Adrenal gland (tissue), 12 donors: ENCODE data around the gene SERPINB3. TPM values are rescaled to one million over a fixed set of nuclear protein-coding genes. Genes with fewer than 3 reads are reported as not detected.
"Not testable (repeated sequence)": the region's sequence is repeated elsewhere in the genome, so short reads cannot be mapped to it uniquely, and the experiment has no call there.

Source experiments
- DNase-seq, 7 donors: peaks; one replicate each; pipeline ENCODE4 v3.0.0-alpha.2; 2019 to 2020
- H3K27ac ChIP-seq, 5 donors: fragments of 200-600 bp; sonication (generic) in 4 of 5; 1 replicate in 3 of 5; 2 replicates in 2 of 5; pipeline versions ENCODE4 v1.5.1 to v1.8.0; 2016 to 2020; ENCODE audit warnings: mild to moderate bottlenecking in 1 of 5
- H3K27me3 ChIP-seq: fragments of 200-600 bp; 2 replicates; pipeline ENCODE4 v1.8.0; 2021
- H3K36me3 ChIP-seq, 2 donors: fragments of 200-600 bp; replicated peaks in 1 of 2; 1 replicate in 1 of 2; 2 replicates in 1 of 2; pipeline versions ENCODE4 v1.5.1 to v1.8.0; 2018 to 2022
- H3K4me1 ChIP-seq, 2 donors: fragments of 200-600 bp; replicated peaks in 1 of 2; 1 replicate in 1 of 2; 2 replicates in 1 of 2; pipeline versions ENCODE4 v1.5.1 to v1.8.0; 2018 to 2021
- H3K4me3 ChIP-seq, 4 donors: fragments of 200-600 bp; sonication (generic) in 3 of 4; one replicate each; pipeline ENCODE4 v1.5.1; 2016 to 2018
- H3K9me3 ChIP-seq, 3 donors: fragments of 200-600 bp; sonication (generic) in 1 of 3; replicated peaks in 1 of 3; 1 replicate in 2 of 3; 2 replicates in 1 of 3; pipeline versions ENCODE4 v1.5.1 to v1.8.0; 2016 to 2021
- CTCF ChIP-seq, 6 experiments: fragments of 450-650 bp in 4 of 6; fragments of 200-600 bp in 2 of 6; sonication (generic) in 1 of 6; IDR thresholded peaks; 1 replicate in 5 of 6; 2 replicates in 1 of 6; pipeline versions ENCODE4 v1.5.1 to v1.8.0; 2016 to 2021; ENCODE audit warnings: antibody characterized with exemption in 6 of 6, mild to moderate bottlenecking in 2 of 6, moderate library complexity in 1 of 6
- POLR2A ChIP-seq, 2 donors: fragments of 450-650 bp; IDR thresholded peaks; one replicate each; pipeline ENCODE4 v1.6.1; 2017; ENCODE audit warnings: antibody characterized with exemption in 2 of 2, mild to moderate bottlenecking in 2 of 2, moderate library complexity in 1 of 2
- WGBS, 4 donors: extraction: QIAGEN DNeasy Blood & Tissue Kit in 2 of 4; methylation state at CpG; one replicate each; pipeline versions ENCODE4 v1.1.5 to v1.1.7; 2013 to 2017; 5-methylcytosine and 5-hydroxymethylcytosine counted together
- intact Hi-C, 2 donors: fragments of 100-400 bp; cut with DNase I; formaldehyde crosslinking; loops; one replicate each; pipeline versions ENCODE4 v1.14.1 to v1.15.0; 2022 to 2023
- polyA plus RNA-seq, 3 donors: library from polyadenylated mRNA; stranded (reverse); fragments of 200-250 nt in 2 of 3; fragments of 350-450 nt in 1 of 3; fragmentation: Illumina TruSeq in 1 of 3; extraction: RNeasy Lipid Tissue Mini Kit (QIAGEN cat#74804) in 1 of 3; gene quantifications; one replicate each; pipeline ENCODE4 v1.2.3, GENCODE V29; 2013 to 2014
- total RNA-seq, 9 donors: library from RNA; depleted of rRNA in 4 of 9; stranded (reverse); fragments of >200 nt in 4 of 9; fragments of 120-200 nt in 1 of 9; fragmentation: NEBNext Ultra II Directional in 1 of 9; extraction: Animal tissue kit (Norgen Biotek cat#: 25700) in 1 of 9; gene quantifications; one replicate each; pipeline versions ENCODE4 v1.1.0 to v1.2.4, GENCODE V29; 2013 to 2023
- donor health status: healthy with polysubstance abuse.
- donor health status: Bipolar disorder and iron deficiency.
- donor health status: DM: yes; HTN: yes; CAD: no.
- donor health status: DM: no; HTN: no; CAD: no.
- donor health status: DM: no; HTN: no; CAD: no.
- donor health status: DM: yes; HTN: yes; CAD: no.

Gene SERPINB3
- total and polyA plus RNA-seq, 12 donors = 0.34 TPM; not detected in 11

- TF ChIP-seq POLR2A (IDR thresholded peaks at IDR 0.05) = no peak
- TF ChIP-seq CTCF (IDR thresholded peaks at IDR 0.05) = no peak
- 24 to 34% (median 26%) methylated on average over 5 of the region's 5 CpGs for WGBS, 4 donors
- Histone ChIP-seq H3K4me1 (no peaks in the 10 kb centered on the region), H3K4me3 (no peak overlapping the region), H3K9me3 (no peaks in the 10 kb centered on the region), H3K36me3 (no peaks in the 10 kb centered on the region), H3K27ac (no peak overlapping the region), H3K27me3 (no peaks in the 10 kb centered on the region)
- intact Hi-C loops = no loop called here
- DNase-seq = no peak
These were observed 15.0 kb upstream of the SERPINB3 start for GRCh38 chr18:63676526-63677323.

DNA sequence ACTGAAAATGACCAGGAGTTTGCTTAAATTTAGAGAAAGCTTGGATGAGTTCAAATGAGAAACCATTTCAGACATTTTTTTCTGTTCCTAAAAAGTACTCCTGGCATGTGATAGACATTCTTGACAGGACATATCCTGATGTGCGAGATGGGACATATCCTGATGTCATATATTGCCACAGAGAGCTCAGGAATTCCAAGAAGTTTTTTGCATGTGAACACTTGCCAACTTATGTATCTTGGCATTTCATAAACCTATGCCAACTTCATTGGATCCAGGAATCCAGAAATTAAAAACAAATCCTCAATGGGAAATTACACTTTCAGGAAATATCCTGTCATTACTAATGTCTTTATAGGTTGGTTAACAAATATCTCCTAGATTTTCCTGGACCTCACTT, 2.9 kb upstream of the SERPINB3 start:
- no peak overlapping the region for H3K27ac ChIP-seq
- no peaks in the 10 kb centered on the region for H3K9me3 ChIP-seq
- intact Hi-C loops = no loop called here
- no peaks in the 10 kb centered on the region for H3K27me3 ChIP-seq
- no peak for DNase-seq
- TF ChIP-seq POLR2A (IDR thresholded peaks at IDR 0.05) = no peak
- no peaks in the 10 kb centered on the region for H3K36me3 ChIP-seq
- H3K4me3 ChIP-seq = no peak overlapping the region
- 73 to 96% (median 79%) methylated on average over 1 of the region's 1 CpG for WGBS, 4 donors
- no peaks in the 10 kb centered on the region for H3K4me1 ChIP-seq

GRCh38 chr18:63658920-63659319, 2.8 kb downstream of the SERPINB3 start:
- DNase-seq, H3K9me3 ChIP-seq, H3K27ac ChIP-seq, H3K4me1 ChIP-seq, H3K36me3 ChIP-seq, H3K4me3 ChIP-seq, H3K27me3 ChIP-seq, intact Hi-C loops: not testable (repeated sequence)
- 72 to 87% (median 80%) methylated on average over 4 of the region's 4 CpGs for WGBS, 4 donors

DNA sequence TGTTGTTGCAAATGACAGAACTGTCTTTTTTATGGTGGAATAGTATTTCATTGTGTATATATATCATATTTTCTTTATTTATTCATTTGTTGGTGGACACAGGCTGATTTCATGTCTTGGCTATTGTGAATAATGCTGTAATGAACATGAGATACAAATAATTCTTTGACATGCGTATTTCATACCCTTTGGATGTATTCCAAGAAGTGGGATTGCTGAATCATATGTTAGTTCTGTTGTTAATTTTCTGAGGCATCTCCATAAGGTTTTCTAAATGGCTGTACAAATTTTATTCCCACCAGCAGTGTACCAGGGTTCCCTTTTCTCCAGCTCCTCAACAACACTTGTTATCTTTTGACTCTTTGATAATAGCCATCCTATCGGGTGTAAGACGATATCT, 11.4 kb downstream of the SERPINB3 start:
- DNase-seq, H3K4me3 ChIP-seq, H3K27ac ChIP-seq, H3K9me3 ChIP-seq, intact Hi-C loops, H3K36me3 ChIP-seq, H3K27me3 ChIP-seq, H3K4me1 ChIP-seq: not testable (repeated sequence)
- WGBS, 4 donors = 47 to 72% (median 71%) methylated on average over 3 of the region's 3 CpGs

- H3K36me3 ChIP-seq = no peaks in the 10 kb centered on the region
- intact Hi-C loops = no loop called here
- no peaks in the 10 kb centered on the region for H3K9me3 ChIP-seq
- no peaks in the 10 kb centered on the region for H3K4me1 ChIP-seq
- no peak for DNase-seq
- no peaks in the 10 kb centered on the region for H3K27me3 ChIP-seq
- TF ChIP-seq CTCF (IDR thresholded peaks at IDR 0.05) (no peak), POLR2A (IDR thresholded peaks at IDR 0.05) (no peak)
- 54 to 64% (median 64%) methylated on average over 7 of the region's 7 CpGs for WGBS, 4 donors
- H3K27ac ChIP-seq = no peak overlapping the region
- no peak overlapping the region for H3K4me3 ChIP-seq
These were observed 13.5 kb downstream of the SERPINB3 start for GRCh38 chr18:63648241-63648640.

GRCh38 chr18:63646936-63647335, 14.8 kb downstream of the SERPINB3 start:
- Histone ChIP-seq H3K36me3 (no peaks in the 10 kb centered on the region), H3K27me3 (no peaks in the 10 kb centered on the region), H3K9me3 (no peaks in the 10 kb centered on the region), H3K4me1 (no peaks in the 10 kb centered on the region), H3K4me3 (no peak overlapping the region), H3K27ac (no peak overlapping the region)
- no peak for DNase-seq
- TF ChIP-seq POLR2A (IDR thresholded peaks at IDR 0.05) (no peak), CTCF (IDR thresholded peaks at IDR 0.05) (no peak)
- intact Hi-C loops = no loop called here

GRCh38 chr18:63644694-63645093, 17.0 kb downstream of the SERPINB3 start:
- intact Hi-C loops, H3K4me3 ChIP-seq: not testable (repeated sequence)
- 76 to 90% (median 84%) methylated on average over 1 of the region's 1 CpG for WGBS, 4 donors

DNA sequence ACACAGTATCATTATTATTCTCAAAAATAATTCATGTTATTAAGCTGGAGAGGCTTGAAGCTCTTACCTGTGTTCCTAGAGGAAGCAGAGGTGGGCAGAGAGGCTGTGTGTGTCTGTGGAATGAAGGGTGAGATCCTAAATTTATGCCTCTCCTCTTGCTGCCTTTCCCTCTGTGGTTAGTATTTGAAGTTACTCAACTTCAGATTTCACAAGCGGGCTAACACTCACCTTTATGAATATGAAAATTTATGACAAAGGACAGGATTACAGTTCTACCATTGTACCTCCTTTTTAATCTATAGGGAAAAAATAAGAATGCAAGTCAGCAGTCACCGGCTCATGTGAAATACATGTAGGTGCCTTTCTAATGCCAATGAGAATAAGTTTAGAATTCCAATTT, 17.6 kb downstream of the SERPINB3 start, which contains the start of gene SERPINB4:
TSS of gene SERPINB4 (minus strand) at position 115 of the 400 bp plus-strand sequence. CDS start 679 bp downstream, outside the sequence.
- H3K4me3 ChIP-seq, H3K9me3 ChIP-seq, H3K27me3 ChIP-seq, H3K36me3 ChIP-seq, H3K27ac ChIP-seq, intact Hi-C loops, DNase-seq, H3K4me1 ChIP-seq: not testable (repeated sequence)
- WGBS, 4 donors = 69 to 86% (median 75%) methylated on average over 1 of the region's 2 CpGs

More at GRCh38 chr18:63644694-63645093, 17.0 kb downstream of the SERPINB3 start:
- DNase-seq, H3K27ac ChIP-seq, H3K9me3 ChIP-seq, H3K27me3 ChIP-seq, H3K4me1 ChIP-seq, H3K36me3 ChIP-seq: not testable (repeated sequence)
